ENCODE measurements around the gene CLEC14A. TPM values are rescaled to one million over a fixed set of nuclear protein-coding genes. Genes with fewer than 3 reads are reported as not detected.

Gene CLEC14A
- polyA plus RNA-seq (2013, experiment 1 of 4), result 0.17 TPM
- 0.09 TPM for polyA plus RNA-seq (2013, experiment 2 of 4)
- polyA plus RNA-seq (2013, experiment 3 of 4), result not detected
- 0.16 TPM for polyA plus RNA-seq (2013, experiment 4 of 4)

- H3K9me3 ChIP-seq (ENCODE audit: control insufficient read depth, low read length), result no peaks in the 10 kb centered on the region
- peaks cover 47% of the 10 kb centered on the region for H3K27me3 ChIP-seq (ENCODE audit: control insufficient read depth, insufficient read depth, low read length, poor library complexity, severe bottlenecking)
- H3K27ac ChIP-seq (ENCODE audit: insufficient read depth, low read depth, low read length, poor library complexity, severe bottlenecking), result no peak within 1 kb of the TSS
- H3K4me1 ChIP-seq (ENCODE audit: control insufficient read depth, insufficient read depth, low read length), result no peaks in the 10 kb centered on the region
- no peaks in the 10 kb centered on the region for H3K36me3 ChIP-seq (ENCODE audit: control insufficient read depth, insufficient read depth, low read length)
- peak within 1 kb of the TSS; percentile 41 for H3K4me3 ChIP-seq (ENCODE audit: insufficient read depth, low read depth, low read length)
- WGBS, 2 experiments, result 14 to 17% methylated on average over 68 of the region's 68 CpGs
Measured at GRCh38 chr14:38255673-38256532, at the start of gene CLEC14A. Gene CLEC14A (minus strand): TSS chr14:38256093. CDS start chr14:38256022, 71 bp downstream.

- no peak overlapping the region for H3K27ac ChIP-seq (ENCODE audit: insufficient read depth, low read depth, low read length, poor library complexity, severe bottlenecking)
- no peak overlapping the region for H3K4me3 ChIP-seq (ENCODE audit: insufficient read depth, low read depth, low read length)
- H3K9me3 ChIP-seq (ENCODE audit: control insufficient read depth, low read length), result no peaks in the 10 kb centered on the region
- 86 to 89% methylated on average over 1 of the region's 1 CpG for WGBS, 2 experiments
- H3K4me1 ChIP-seq (ENCODE audit: control insufficient read depth, insufficient read depth, low read length), result no peaks in the 10 kb centered on the region
- no peaks in the 10 kb centered on the region for H3K36me3 ChIP-seq (ENCODE audit: control insufficient read depth, insufficient read depth, low read length)
- no peaks in the 10 kb centered on the region for H3K27me3 ChIP-seq (ENCODE audit: control insufficient read depth, insufficient read depth, low read length, poor library complexity, severe bottlenecking)
Measured at GRCh38 chr14:38302966-38303365, 47.1 kb upstream of the CLEC14A start.

GRCh38 chr14:38302034-38302433, 46.1 kb upstream of the CLEC14A start:
- Histone ChIP-seq H3K4me3 (ENCODE audit: insufficient read depth, low read depth, low read length) (no peak overlapping the region), H3K36me3 (ENCODE audit: control insufficient read depth, insufficient read depth, low read length) (no peaks in the 10 kb centered on the region), H3K27me3 (ENCODE audit: control insufficient read depth, insufficient read depth, low read length, poor library complexity, severe bottlenecking) (no peaks in the 10 kb centered on the region), H3K4me1 (ENCODE audit: control insufficient read depth, insufficient read depth, low read length) (no peaks in the 10 kb centered on the region), H3K9me3 (ENCODE audit: control insufficient read depth, low read length) (no peaks in the 10 kb centered on the region), H3K27ac (ENCODE audit: insufficient read depth, low read depth, low read length, poor library complexity, severe bottlenecking) (no peak overlapping the region)
- 90 to 93% methylated on average over 2 of the region's 2 CpGs for WGBS, 2 experiments

- Histone ChIP-seq H3K27ac (ENCODE audit: insufficient read depth, low read depth, low read length, poor library complexity, severe bottlenecking) (no peak overlapping the region), H3K9me3 (ENCODE audit: control insufficient read depth, low read length) (no peaks in the 10 kb centered on the region), H3K4me1 (ENCODE audit: control insufficient read depth, insufficient read depth, low read length) (no peaks in the 10 kb centered on the region), H3K36me3 (ENCODE audit: control insufficient read depth, insufficient read depth, low read length) (no peaks in the 10 kb centered on the region), H3K27me3 (ENCODE audit: control insufficient read depth, insufficient read depth, low read length, poor library complexity, severe bottlenecking) (no peaks in the 10 kb centered on the region), H3K4me3 (ENCODE audit: insufficient read depth, low read depth, low read length) (no peak overlapping the region)
- WGBS, 2 experiments, result 93 to 100% methylated on average over 1 of the region's 1 CpG
Measured at GRCh38 chr14:38297681-38298080, 41.8 kb upstream of the CLEC14A start.

- no peaks in the 10 kb centered on the region for H3K36me3 ChIP-seq (ENCODE audit: control insufficient read depth, insufficient read depth, low read length)
- H3K9me3 ChIP-seq (ENCODE audit: control insufficient read depth, low read length), result no peaks in the 10 kb centered on the region
- H3K4me1 ChIP-seq (ENCODE audit: control insufficient read depth, insufficient read depth, low read length), result no peaks in the 10 kb centered on the region
- H3K4me3 ChIP-seq (ENCODE audit: insufficient read depth, low read depth, low read length), result no peak overlapping the region
- no peak overlapping the region for H3K27ac ChIP-seq (ENCODE audit: insufficient read depth, low read depth, low read length, poor library complexity, severe bottlenecking)
- H3K27me3 ChIP-seq (ENCODE audit: control insufficient read depth, insufficient read depth, low read length, poor library complexity, severe bottlenecking), result no peaks in the 10 kb centered on the region
Measured at GRCh38 chr14:38291681-38292467, 36.0 kb upstream of the CLEC14A start.

- no peaks in the 10 kb centered on the region for H3K36me3 ChIP-seq (ENCODE audit: control insufficient read depth, insufficient read depth, low read length)
- no peaks in the 10 kb centered on the region for H3K4me1 ChIP-seq (ENCODE audit: control insufficient read depth, insufficient read depth, low read length)
- 93 to 95% methylated on average over 4 to 5 of the region's 5 CpGs for WGBS, 2 experiments
- no peaks in the 10 kb centered on the region for H3K9me3 ChIP-seq (ENCODE audit: control insufficient read depth, low read length)
- no peak overlapping the region for H3K4me3 ChIP-seq (ENCODE audit: insufficient read depth, low read depth, low read length)
- H3K27ac ChIP-seq (ENCODE audit: insufficient read depth, low read depth, low read length, poor library complexity, severe bottlenecking), result no peak overlapping the region
- H3K27me3 ChIP-seq (ENCODE audit: control insufficient read depth, insufficient read depth, low read length, poor library complexity, severe bottlenecking), result no peaks in the 10 kb centered on the region
Measured at GRCh38 chr14:38290601-38291188, 34.8 kb upstream of the CLEC14A start.

GRCh38 chr14:38286452-38286851, 30.6 kb upstream of the CLEC14A start:
- H3K27me3 ChIP-seq (ENCODE audit: control insufficient read depth, insufficient read depth, low read length, poor library complexity, severe bottlenecking), result no peaks in the 10 kb centered on the region
- H3K4me3 ChIP-seq (ENCODE audit: insufficient read depth, low read depth, low read length), result no peak overlapping the region
- no peaks in the 10 kb centered on the region for H3K36me3 ChIP-seq (ENCODE audit: control insufficient read depth, insufficient read depth, low read length)
- no peaks in the 10 kb centered on the region for H3K9me3 ChIP-seq (ENCODE audit: control insufficient read depth, low read length)
- no peak overlapping the region for H3K27ac ChIP-seq (ENCODE audit: insufficient read depth, low read depth, low read length, poor library complexity, severe bottlenecking)
- no peaks in the 10 kb centered on the region for H3K4me1 ChIP-seq (ENCODE audit: control insufficient read depth, insufficient read depth, low read length)

- 72 to 83% methylated on average over 1 of the region's 2 CpGs for WGBS, 2 experiments
- Histone ChIP-seq H3K27ac (ENCODE audit: insufficient read depth, low read depth, low read length, poor library complexity, severe bottlenecking) (no peak overlapping the region), H3K36me3 (ENCODE audit: control insufficient read depth, insufficient read depth, low read length) (no peaks in the 10 kb centered on the region), H3K27me3 (ENCODE audit: control insufficient read depth, insufficient read depth, low read length, poor library complexity, severe bottlenecking) (no peaks in the 10 kb centered on the region), H3K4me3 (ENCODE audit: insufficient read depth, low read depth, low read length) (no peak overlapping the region), H3K4me1 (ENCODE audit: control insufficient read depth, insufficient read depth, low read length) (no peaks in the 10 kb centered on the region), H3K9me3 (ENCODE audit: control insufficient read depth, low read length) (no peaks in the 10 kb centered on the region)
Measured at GRCh38 chr14:38285962-38286361, 30.1 kb upstream of the CLEC14A start.

GRCh38 chr14:38282936-38283335, 27.0 kb upstream of the CLEC14A start:
- H3K4me1 ChIP-seq (ENCODE audit: control insufficient read depth, insufficient read depth, low read length), result no peaks in the 10 kb centered on the region
- H3K36me3 ChIP-seq (ENCODE audit: control insufficient read depth, insufficient read depth, low read length), result no peaks in the 10 kb centered on the region
- H3K27me3 ChIP-seq (ENCODE audit: control insufficient read depth, insufficient read depth, low read length, poor library complexity, severe bottlenecking), result no peaks in the 10 kb centered on the region
- H3K9me3 ChIP-seq (ENCODE audit: control insufficient read depth, low read length), result no peaks in the 10 kb centered on the region
- no peak overlapping the region for H3K27ac ChIP-seq (ENCODE audit: insufficient read depth, low read depth, low read length, poor library complexity, severe bottlenecking)
- no peak overlapping the region for H3K4me3 ChIP-seq (ENCODE audit: insufficient read depth, low read depth, low read length)

- H3K9me3 ChIP-seq (ENCODE audit: control insufficient read depth, low read length), result no peaks in the 10 kb centered on the region
- H3K4me3 ChIP-seq (ENCODE audit: insufficient read depth, low read depth, low read length), result no peak overlapping the region
- H3K27ac ChIP-seq (ENCODE audit: insufficient read depth, low read depth, low read length, poor library complexity, severe bottlenecking), result no peak overlapping the region
- no peaks in the 10 kb centered on the region for H3K27me3 ChIP-seq (ENCODE audit: control insufficient read depth, insufficient read depth, low read length, poor library complexity, severe bottlenecking)
- no peaks in the 10 kb centered on the region for H3K4me1 ChIP-seq (ENCODE audit: control insufficient read depth, insufficient read depth, low read length)
- H3K36me3 ChIP-seq (ENCODE audit: control insufficient read depth, insufficient read depth, low read length), result no peaks in the 10 kb centered on the region
- 90 to 91% methylated on average over 2 of the region's 2 CpGs for WGBS, 2 experiments
Measured at GRCh38 chr14:38280081-38280480, 24.2 kb upstream of the CLEC14A start.

Measured in ectodermal cell (in vitro differentiated cells).